K562 (cell line): ENCODE results near the gene BPNT1. TPM values are rescaled to one million over a fixed set of nuclear protein-coding genes. Genes with fewer than 3 reads are reported as not detected.
A peak's percentile ranks its signal among the peaks of the same experiment; 100 is the strongest.

ENCODE experiments used
- CEBPZ ChIP-seq: fragments of 150-350 bp; IDR thresholded peaks from 2 replicates; pipeline ENCODE4 v1.6.1; 2014; ENCODE audit warnings: low read depth, mild to moderate bottlenecking, low read length, borderline replicate concordance
- E2F6 ChIP-seq, 2 experiments: IDR thresholded peaks; 2 replicates each; pipeline ENCODE4 v1.6.1; 2011; ENCODE audit warnings: borderline replicate concordance in 1 of 2, control low read depth in 1 of 2, low read depth in 1 of 2, low read length in 1 of 2, mild to moderate bottlenecking in 1 of 2, mixed read lengths in 1 of 2, moderate library complexity in 1 of 2; ENCODE audit not compliant: insufficient read depth in 1 of 2, insufficient read length in 1 of 2, poor library complexity in 1 of 2, severe bottlenecking in 1 of 2; ENCODE audit errors: extremely low read depth in 1 of 2
- ELF1 ChIP-seq: fragments of 200-800 bp; sonication (Bioruptor generic); IDR thresholded peaks from 2 replicates; pipeline ENCODE4 v1.6.1; 2016; ENCODE audit warnings: missing genetic modification characterization, missing compliant biosample characterization
- FIP1L1 ChIP-seq: fragments of 200-400 bp; formaldehyde crosslinking; IDR thresholded peaks from 2 replicates; pipeline ENCODE4 v1.6.1; 2018; ENCODE audit warnings: mild to moderate bottlenecking, low read depth, low read length; ENCODE audit not compliant: poor library complexity, severe bottlenecking
- MAFF ChIP-seq: IDR thresholded peaks from 2 replicates; pipeline ENCODE4 v1.6.1; 2012; ENCODE audit warnings: low read length, improper control_type of control experiment
- MAZ ChIP-seq, 2 experiments: fragments of 450-650 bp in 1 of 2; sonication (generic) in 1 of 2; formaldehyde crosslinking; IDR thresholded peaks in 1 of 2; conservative IDR thresholded peaks in 1 of 2; 2 replicates each; pipeline versions ENCODE4 v1.4.0 to v1.5.0; 2020; ENCODE audit warnings: mild to moderate bottlenecking in 1 of 2, missing genetic modification reagents in 1 of 2
- MEF2A ChIP-seq: IDR thresholded peaks from 2 replicates; pipeline ENCODE4 v1.6.1; 2011; ENCODE audit warnings: low read depth, mild to moderate bottlenecking, low read length, moderate library complexity; ENCODE audit not compliant: control insufficient read depth
- NCOA4 ChIP-seq: fragments of 450-650 bp; IDR thresholded peaks from 2 replicates; pipeline ENCODE4 v1.6.1; 2018; ENCODE audit warnings: mild to moderate bottlenecking; ENCODE audit not compliant: partially characterized antibody
- RBM22 ChIP-seq: fragments of 200-400 bp; formaldehyde crosslinking; IDR thresholded peaks from 2 replicates; pipeline ENCODE4 v1.6.1; 2018; ENCODE audit warnings: low read length, low read depth; ENCODE audit not compliant: poor library complexity, severe bottlenecking
- SETDB1 ChIP-seq: IDR thresholded peaks from one replicate; pipeline ENCODE4 v1.6.1; 2012; ENCODE audit warnings: low read length, control low read depth, inconsistent platforms
- TAF15 ChIP-seq: fragments of 200-400 bp; formaldehyde crosslinking; IDR thresholded peaks from 2 replicates; pipeline ENCODE4 v1.6.1; 2017; ENCODE audit warnings: mild to moderate bottlenecking, low read depth, low read length, moderate library complexity
- TAF7 ChIP-seq: fragments of 450-650 bp; IDR thresholded peaks from 2 replicates; pipeline ENCODE4 v1.6.1; 2016; ENCODE audit warnings: missing genetic modification characterization, missing compliant biosample characterization
- ZKSCAN8 ChIP-seq: fragments of 200-800 bp; sonication (Bioruptor generic); IDR thresholded peaks from 2 replicates; pipeline ENCODE4 v1.6.1; 2016; ENCODE audit warnings: missing genetic modification characterization, missing compliant biosample characterization
- ZNF57 ChIP-seq: fragments of 450-650 bp; formaldehyde crosslinking; IDR thresholded peaks from 2 replicates; pipeline ENCODE4 v1.4.0; 2020; ENCODE audit warnings: mild to moderate bottlenecking, moderate library complexity
- ZNF609 ChIP-seq: sonication (generic); formaldehyde crosslinking; IDR thresholded peaks from 2 replicates; pipeline ENCODE4 v1.8.1; 2023; ENCODE audit warnings: missing genetic modification reagents, mild to moderate bottlenecking, borderline replicate concordance
- ZNF699 ChIP-seq: fragments of 250-450 bp; sonication (Bioruptor Pico); IDR thresholded peaks from 2 replicates; pipeline ENCODE4 v1.8.0; 2021; ENCODE audit warnings: mild to moderate bottlenecking, moderate library complexity; ENCODE audit not compliant: insufficient replicate concordance
- polyA plus RNA-seq, 8 experiments: library from polyadenylated mRNA; depleted of rRNA in 4 of 8; stranded (reverse) in 5 of 8; unstranded in 3 of 8; fragments of >200 nt; fragmentation: Nextera tagmentation in 2 of 8; fragmentation: Illumina TruSeq in 1 of 8; extraction: Ambion mirVana in 2 of 8; extraction: Trizol in 1 of 8; gene quantifications; 2 replicates each; pipeline versions ENCODE4 v1.2.1 to v1.2.3, GENCODE V29; 2011 to 2014; ENCODE audit warnings: inconsistent platforms in 1 of 8, missing spikeins in 1 of 8
- total RNA-seq, 7 experiments: library from RNA; depleted of rRNA in 6 of 7; stranded (reverse); fragments of >200 nt in 6 of 7; fragmentation: Illumina TruSeq in 2 of 7; extraction: Trizol in 2 of 7; gene quantifications; 2 replicates each; pipeline versions ENCODE4 v1.2.1 to v1.2.3, GENCODE V29; 2011 to 2021; ENCODE audit warnings: low replicate concordance in 1 of 7

BPNT1 gene
- total and polyA plus RNA-seq, 9 of the 15 experiments (the other 6 are each of a cell fraction or from before 2014, with no cell fraction given) = 30.2 to 73.8 (median 40.5) TPM

- TF ChIP-seq MAZ (CRISPR knock-in tag; conservative IDR thresholded peaks at IDR 0.05 in 1 of 2, IDR thresholded peaks at IDR 0.05 in 1 of 2) = peak; percentile 78 to 85
- TF ChIP-seq NCOA4 = no peak
- no peak for TF ChIP-seq FIP1L1
- TF ChIP-seq TAF15 = no peak
- no peak for TF ChIP-seq ZNF609 (CRISPR knock-in tag)
- TF ChIP-seq ELF1 (tag) = peak; percentile 63
- peak; percentile 23 for TF ChIP-seq RBM22
- peak in 1 of 2 experiments; percentile 33 for TF ChIP-seq E2F6 (IDR thresholded peaks at IDR 0.05; ENCODE audit: borderline replicate concordance in 1 of 2, extremely low read depth in 1 of 2, insufficient read depth in 1 of 2, insufficient read length in 1 of 2, low read depth in 1 of 2, low read length in 1 of 2, poor library complexity in 1 of 2, severe bottlenecking in 1 of 2)
- TF ChIP-seq MEF2A = no peak
- TF ChIP-seq TAF7 (tag) = no peak
- TF ChIP-seq SETDB1 = no peak
- no peak for TF ChIP-seq CEBPZ
- TF ChIP-seq MAFF = no peak
- no peak for TF ChIP-seq ZNF57 (CRISPR knock-in tag)
- no peak for TF ChIP-seq ZNF699 (CRISPR knock-in tag)
- no peak for TF ChIP-seq ZKSCAN8
These were observed 4.7 kb upstream of the BPNT1 start, which contains the start of gene IARS2 (continued) for GRCh38 chr1:220094016-220094911.
